Activated CD8-positive, alpha-beta T cell treated with anti-CD3 and anti-CD28 coated beads, Interleukin-2, amount 10 ng/mL, durations not matched to agents 7 days and 5 days (primary cell): ENCODE results near the gene MACIR. TPM values are rescaled to one million over a fixed set of nuclear protein-coding genes. Genes with fewer than 3 reads are reported as not detected.
"Not testable (repeated sequence)": the region's sequence is repeated elsewhere in the genome, so short reads cannot be mapped to it uniquely, and the experiment has no call there.

Experiments
- ATAC-seq: fragments of 150-1000 bp; cut with Tn5 transposase; one replicate; pipeline ENCODE4 v1.10.0; 2021; ENCODE audit warnings: moderate library complexity
- CTCF ChIA-PET: fragments of 350-600 bp; sonication (Branson Sonifier 250); formaldehyde crosslinking; loops from one replicate; lab custom pipeline; 2021; ENCODE audit warnings: antibody characterized with exemption; lab: Charles Lee
- POLR2A ChIA-PET: fragments of 350-600 bp; sonication (Branson Sonifier 250); formaldehyde crosslinking; loops from one replicate; lab custom pipeline; 2021; ENCODE audit warnings: antibody characterized with exemption; lab: Charles Lee
- DNase-seq: peaks from one replicate; pipeline ENCODE4 v3.0.0-alpha.2; 2020
- H3K27ac Mint-ChIP-seq: one replicate; pipeline ENCODE4 v1.8.0; 2021; ENCODE audit warnings: mild to moderate bottlenecking, mixed read lengths
- H3K27me3 Mint-ChIP-seq: one replicate; pipeline ENCODE4 v1.8.0; 2021; ENCODE audit warnings: low read depth, mixed read lengths
- H3K36me3 Mint-ChIP-seq: one replicate; pipeline ENCODE4 v1.8.0; 2021; ENCODE audit warnings: low read depth, mixed read lengths
- H3K4me1 Mint-ChIP-seq: one replicate; pipeline ENCODE4 v1.8.0; 2021; ENCODE audit warnings: low read depth, mixed read lengths
- H3K4me3 Mint-ChIP-seq: one replicate; pipeline ENCODE4 v1.8.0; 2021; ENCODE audit warnings: mild to moderate bottlenecking, mixed read lengths
- H3K9me3 Mint-ChIP-seq: one replicate; pipeline ENCODE4 v1.8.0; 2022; ENCODE audit warnings: mixed read lengths; ENCODE audit not compliant: insufficient read depth
- total RNA-seq, 2 experiments: library from RNA; stranded (reverse); gene quantifications; one replicate each; pipeline ENCODE4 v1.2.3, GENCODE V29; 2021

Gene MACIR, protein sequence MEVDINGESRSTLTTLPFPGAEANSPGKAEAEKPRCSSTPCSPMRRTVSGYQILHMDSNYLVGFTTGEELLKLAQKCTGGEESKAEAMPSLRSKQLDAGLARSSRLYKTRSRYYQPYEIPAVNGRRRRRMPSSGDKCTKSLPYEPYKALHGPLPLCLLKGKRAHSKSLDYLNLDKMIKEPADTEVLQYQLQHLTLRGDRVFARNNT
- 1 to 10 TPM; 6.7 to 7.6 TPM for total RNA-seq

- POLR2A ChIA-PET = interaction anchor here (0.9 to 1.2 kb wide), 3 partner anchors 10 to 138 kb away, joined by 3 to 11 read pairs (median 3); partner anchors contain the start of genes GIN1 and PPIP5K2
- peak within 1 kb of the TSS; percentile 85 for H3K4me3 Mint-ChIP-seq
- peaks cover 21% of the 10 kb centered on the region for H3K27me3 Mint-ChIP-seq
- peaks cover 30% of the 10 kb centered on the region for H3K4me1 Mint-ChIP-seq
- peak within 1 kb of the TSS; percentile 78 for H3K27ac Mint-ChIP-seq
- no peaks in the 10 kb centered on the region for H3K9me3 Mint-ChIP-seq
- H3K36me3 Mint-ChIP-seq = peaks cover 4% of the 10 kb centered on the region
- peak; percentile 97 for ATAC-seq
- DNase-seq = peak; percentile 97
- CTCF ChIA-PET = interaction anchor here (1.0 to 2.0 kb wide), 7 partner anchors 12 to 477 kb away, joined by 3 to 9 read pairs (median 5); no protein-coding TSS in a partner anchor
Measured at GRCh38 chr5:103258368-103258956, at the start of gene MACIR. TSS of gene MACIR (plus strand) at chr5:103258763. CDS start at chr5:103275920, 17,157 bp downstream.

GRCh38 chr5:103209065-103209464 lies 49.5 kb upstream of the MACIR start:
- DNase-seq (no peak), ATAC-seq (no peak)
- peaks cover 27% of the 10 kb centered on the region for H3K4me1 Mint-ChIP-seq
- H3K4me3 Mint-ChIP-seq = no peak overlapping the region
- H3K27ac Mint-ChIP-seq = no peak overlapping the region
- POLR2A ChIA-PET = no interaction called here
- no peaks in the 10 kb centered on the region for H3K9me3 Mint-ChIP-seq
- H3K27me3 Mint-ChIP-seq = no peaks in the 10 kb centered on the region
- peaks cover 27% of the 10 kb centered on the region for H3K36me3 Mint-ChIP-seq
- CTCF ChIA-PET = interaction anchor here (0.6 to 1.5 kb wide), 3 partner anchors 12 to 46 kb away, joined by 3 to 6 read pairs (median 3); no protein-coding TSS in a partner anchor

DNA sequence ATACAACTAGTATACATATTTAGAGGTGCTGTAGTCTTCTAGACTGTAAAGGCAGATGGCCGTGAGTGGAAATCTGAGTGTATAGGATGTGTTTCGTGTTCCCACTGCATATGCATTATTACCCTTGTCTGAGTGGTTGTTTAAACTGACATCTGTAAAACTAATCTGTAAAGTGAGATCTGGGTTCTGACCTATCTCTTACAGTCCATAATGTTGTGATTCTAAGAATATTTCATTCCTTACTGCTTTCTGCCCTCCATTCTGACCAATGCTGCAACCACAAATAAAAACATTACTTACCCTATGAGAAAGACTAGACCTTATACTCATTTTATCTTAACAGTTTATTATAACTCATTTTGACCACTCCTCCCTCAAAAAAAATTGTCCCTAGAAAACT lies 47.6 kb upstream of the MACIR start:
- DNase-seq = no peak
- no peak overlapping the region for H3K4me3 Mint-ChIP-seq
- H3K4me1 Mint-ChIP-seq = peaks cover 30% of the 10 kb centered on the region
- H3K9me3 Mint-ChIP-seq = no peaks in the 10 kb centered on the region
- ChIA-PET CTCF (interaction anchor here (1.1 to 3.9 kb wide), 2 partner anchors 14 to 72 kb away, joined by 8 to 21 read pairs; no protein-coding TSS in a partner anchor), POLR2A (no interaction called here)
- H3K27me3 Mint-ChIP-seq = no peaks in the 10 kb centered on the region
- ATAC-seq = no peak
- peaks cover 16% of the 10 kb centered on the region for H3K36me3 Mint-ChIP-seq
- no peak overlapping the region for H3K27ac Mint-ChIP-seq

DNA sequence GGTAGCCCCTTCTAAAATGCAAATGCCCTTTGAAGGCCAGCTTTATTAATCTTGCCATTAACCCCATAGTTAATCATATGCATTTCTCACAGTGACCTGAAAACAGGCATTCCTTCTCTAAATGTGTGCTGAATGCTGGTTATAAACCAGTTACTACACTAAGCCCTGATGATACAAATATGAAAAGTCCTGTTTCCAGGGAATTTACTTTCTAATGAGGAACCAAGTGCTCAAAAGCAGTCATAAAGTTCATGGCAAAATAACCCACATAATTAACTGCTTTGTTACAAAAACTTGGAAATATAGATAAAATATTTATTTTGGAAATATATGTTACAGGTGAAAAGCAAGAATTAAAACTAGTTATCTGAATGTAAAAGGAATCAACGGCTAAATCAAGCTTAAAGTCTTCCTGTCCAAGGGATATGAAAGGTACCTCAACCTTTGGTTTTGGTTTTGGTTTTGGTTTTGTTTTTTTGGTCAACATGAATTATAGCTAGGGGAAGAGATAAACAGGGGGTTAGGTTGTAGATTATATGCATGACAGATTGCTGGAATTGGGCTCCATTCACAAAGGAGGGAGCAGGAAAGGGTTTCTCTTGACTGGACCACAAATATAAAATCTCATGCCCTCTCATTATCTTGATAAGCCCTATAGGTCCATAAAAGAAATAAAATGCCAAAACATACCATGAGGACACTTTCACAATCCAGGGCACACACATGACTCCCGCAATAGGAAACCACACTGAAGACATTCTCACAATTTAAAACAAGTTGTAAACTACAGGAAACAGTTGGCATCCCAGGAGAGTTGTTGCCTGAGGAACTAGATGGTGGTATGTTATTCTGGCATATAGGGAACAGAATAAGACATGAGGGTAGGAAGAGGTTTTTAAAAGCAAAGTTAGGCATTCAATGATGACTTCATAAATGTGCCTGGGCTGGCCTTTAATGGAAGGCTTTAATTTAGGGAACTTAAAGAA lies 46.7 kb upstream of the MACIR start:
- Mint-ChIP-seq H3K4me3 (peak overlapping the region; percentile 19), H3K27me3 (no peaks in the 10 kb centered on the region), H3K9me3 (no peaks in the 10 kb centered on the region), H3K36me3 (peaks cover 11% of the 10 kb centered on the region), H3K4me1 (peaks cover 34% of the 10 kb centered on the region), H3K27ac (peak overlapping the region; percentile 53)
- DNase-seq = no peak
- CTCF ChIA-PET = interaction anchor here (0.6 to 3.9 kb wide), 5 partner anchors 10 to 456 kb away, joined by 3 to 21 read pairs (median 4); no protein-coding TSS in a partner anchor
- ATAC-seq = peak; percentile 69
- POLR2A ChIA-PET = interaction anchor here (1.4 kb wide), 1 partner anchor 92 kb away, joined by 6 read pairs; the partner anchor contains the start of genes GIN1 and PPIP5K2

DNA sequence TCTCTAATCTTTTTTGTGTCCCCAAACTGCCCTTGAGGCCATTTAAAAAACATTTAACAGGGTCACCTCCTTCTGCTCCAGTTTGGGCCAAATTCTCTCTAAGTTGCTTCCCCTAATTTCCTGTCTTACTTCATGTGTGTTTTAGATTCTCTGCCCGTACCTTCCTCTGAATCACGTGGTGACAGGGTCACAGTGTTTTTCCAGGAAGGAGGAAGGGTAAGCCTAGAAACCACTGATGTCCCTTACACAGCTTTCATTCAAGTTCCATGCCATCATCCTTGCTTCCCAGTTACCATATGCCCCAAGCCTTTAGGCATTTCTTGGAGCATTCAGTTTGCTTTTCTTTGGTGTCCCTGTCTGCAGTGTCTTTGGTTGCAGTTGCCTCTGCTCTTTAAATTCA lies 42.4 kb upstream of the MACIR start:
- POLR2A ChIA-PET = interaction anchor here (1.2 kb wide), 1 partner anchor 96 kb away, joined by 3 read pairs; the partner anchor contains the start of genes GIN1 and PPIP5K2
- H3K36me3 Mint-ChIP-seq = peaks cover 11% of the 10 kb centered on the region
- peak overlapping the region; percentile 2 for H3K4me3 Mint-ChIP-seq
- no peak for ATAC-seq
- peaks cover 20% of the 10 kb centered on the region for H3K4me1 Mint-ChIP-seq
- peak overlapping the region; percentile 73 for H3K27ac Mint-ChIP-seq
- CTCF ChIA-PET = interaction anchor here (2.7 kb wide), 1 partner anchor 9 kb away, joined by 21 read pairs; no protein-coding TSS in a partner anchor
- DNase-seq = no peak
- H3K9me3 Mint-ChIP-seq = no peaks in the 10 kb centered on the region
- H3K27me3 Mint-ChIP-seq = peaks cover 2% of the 10 kb centered on the region

GRCh38 chr5:103216697-103217096 lies 41.9 kb upstream of the MACIR start:
- no peak for ATAC-seq
- Mint-ChIP-seq H3K9me3 (no peaks in the 10 kb centered on the region), H3K4me1 (peaks cover 15% of the 10 kb centered on the region), H3K4me3 (no peak overlapping the region), H3K27me3 (peaks cover 2% of the 10 kb centered on the region), H3K27ac (no peak overlapping the region), H3K36me3 (peaks cover 11% of the 10 kb centered on the region)
- DNase-seq = no peak
- CTCF ChIA-PET = interaction anchor here (0.9 to 2.7 kb wide), 3 partner anchors 9 to 29 kb away, joined by 3 to 21 read pairs (median 3); no protein-coding TSS in a partner anchor
- POLR2A ChIA-PET = interaction anchor here (1.2 kb wide), 1 partner anchor 96 kb away, joined by 3 read pairs; the partner anchor contains the start of genes GIN1 and PPIP5K2

GRCh38 chr5:103217101-103217500 lies 41.5 kb upstream of the MACIR start:
- POLR2A ChIA-PET = no interaction called here
- no peak overlapping the region for H3K27ac Mint-ChIP-seq

GRCh38 chr5:103218164-103218563 lies 40.4 kb upstream of the MACIR start:
- Mint-ChIP-seq H3K4me1 (peaks cover 7% of the 10 kb centered on the region), H3K27ac (no peak overlapping the region), H3K9me3 (no peaks in the 10 kb centered on the region), H3K27me3 (peaks cover 2% of the 10 kb centered on the region), H3K4me3 (no peak overlapping the region), H3K36me3 (peaks cover 11% of the 10 kb centered on the region)
- ChIA-PET CTCF (interaction anchor here (1.6 kb wide), 1 partner anchor 536 kb away, joined by 3 read pairs; no protein-coding TSS in a partner anchor), POLR2A (no interaction called here)
- no peak for DNase-seq
- ATAC-seq = no peak

More at GRCh38 chr5:103217101-103217500, 41.5 kb upstream of the MACIR start:
- peaks cover 2% of the 10 kb centered on the region for H3K27me3 Mint-ChIP-seq
- peaks cover 11% of the 10 kb centered on the region for H3K36me3 Mint-ChIP-seq
- CTCF ChIA-PET = interaction anchor here (0.9 to 2.7 kb wide), 3 partner anchors 8 to 29 kb away, joined by 3 to 21 read pairs (median 3); no protein-coding TSS in a partner anchor
- ATAC-seq (no peak), DNase-seq (no peak)
- peaks cover 11% of the 10 kb centered on the region for H3K4me1 Mint-ChIP-seq
- H3K4me3 Mint-ChIP-seq = no peak overlapping the region
- H3K9me3 Mint-ChIP-seq = no peaks in the 10 kb centered on the region

- CTCF ChIA-PET = interaction anchor here (1.6 kb wide), 1 partner anchor 537 kb away, joined by 3 read pairs; no protein-coding TSS in a partner anchor
- not testable (repeated sequence) for ATAC-seq, H3K27me3 Mint-ChIP-seq
Measured at GRCh38 chr5:103219074-103219473, 39.5 kb upstream of the MACIR start.

GRCh38 chr5:103223031-103223955 lies 35.3 kb upstream of the MACIR start:
- Mint-ChIP-seq H3K4me1 (peaks cover 10% of the 10 kb centered on the region), H3K27ac (no peak overlapping the region), H3K36me3 (peaks cover 4% of the 10 kb centered on the region), H3K9me3 (no peaks in the 10 kb centered on the region), H3K27me3 (peaks cover 20% of the 10 kb centered on the region), H3K4me3 (no peak overlapping the region)
- DNase-seq = no peak
- ChIA-PET POLR2A (no interaction called here), CTCF (interaction anchor here (0.8 to 3.4 kb wide), 12 partner anchors 7 to 687 kb away, joined by 3 to 21 read pairs (median 6); no protein-coding TSS in a partner anchor)
- no peak for ATAC-seq

More at GRCh38 chr5:103219074-103219473, 39.5 kb upstream of the MACIR start:
- peaks cover 11% of the 10 kb centered on the region for H3K36me3 Mint-ChIP-seq
- POLR2A ChIA-PET, H3K4me3 Mint-ChIP-seq, H3K9me3 Mint-ChIP-seq, H3K27ac Mint-ChIP-seq, DNase-seq: not testable (repeated sequence)
- peaks cover 11% of the 10 kb centered on the region for H3K4me1 Mint-ChIP-seq
